Rectal smooth muscle tissue (tissue), 1 donor: Measurements from ENCODE around the gene PIK3CB.
"Not testable (repeated sequence)": the region's sequence is repeated elsewhere in the genome, so short reads cannot be mapped to it uniquely, and the experiment has no call there.

Experiments
- H3K27ac ChIP-seq: one replicate; pipeline ENCODE4 v1.7.0; 2013; ENCODE audit warnings: low read depth, low read length, inconsistent platforms
- H3K27me3 ChIP-seq: one replicate; pipeline ENCODE4 v1.7.0; 2013; ENCODE audit warnings: low read length; ENCODE audit not compliant: control insufficient read depth, insufficient read depth
- H3K36me3 ChIP-seq: one replicate; pipeline ENCODE4 v1.7.0; 2013; ENCODE audit warnings: low read length; ENCODE audit not compliant: control insufficient read depth, insufficient read depth
- H3K4me1 ChIP-seq: one replicate; pipeline ENCODE4 v1.7.0; 2013; ENCODE audit warnings: low read length; ENCODE audit not compliant: control insufficient read depth, insufficient read depth
- H3K4me3 ChIP-seq: one replicate; pipeline ENCODE4 v1.7.0; 2013; ENCODE audit warnings: low read length
- H3K9ac ChIP-seq: one replicate; pipeline ENCODE4 v1.7.0; 2013; ENCODE audit warnings: low read length

Gene PIK3CB

GRCh38 chr3:138845181-138845601 lies 10.5 kb upstream of the PIK3CB start:
- H3K36me3 ChIP-seq, result no peaks in the 10 kb centered on the region
- H3K4me3 ChIP-seq, result no peak overlapping the region
- H3K27ac ChIP-seq, result no peak overlapping the region
- H3K9ac ChIP-seq, result no peak overlapping the region
- no peaks in the 10 kb centered on the region for H3K4me1 ChIP-seq
- no peaks in the 10 kb centered on the region for H3K27me3 ChIP-seq

DNA sequence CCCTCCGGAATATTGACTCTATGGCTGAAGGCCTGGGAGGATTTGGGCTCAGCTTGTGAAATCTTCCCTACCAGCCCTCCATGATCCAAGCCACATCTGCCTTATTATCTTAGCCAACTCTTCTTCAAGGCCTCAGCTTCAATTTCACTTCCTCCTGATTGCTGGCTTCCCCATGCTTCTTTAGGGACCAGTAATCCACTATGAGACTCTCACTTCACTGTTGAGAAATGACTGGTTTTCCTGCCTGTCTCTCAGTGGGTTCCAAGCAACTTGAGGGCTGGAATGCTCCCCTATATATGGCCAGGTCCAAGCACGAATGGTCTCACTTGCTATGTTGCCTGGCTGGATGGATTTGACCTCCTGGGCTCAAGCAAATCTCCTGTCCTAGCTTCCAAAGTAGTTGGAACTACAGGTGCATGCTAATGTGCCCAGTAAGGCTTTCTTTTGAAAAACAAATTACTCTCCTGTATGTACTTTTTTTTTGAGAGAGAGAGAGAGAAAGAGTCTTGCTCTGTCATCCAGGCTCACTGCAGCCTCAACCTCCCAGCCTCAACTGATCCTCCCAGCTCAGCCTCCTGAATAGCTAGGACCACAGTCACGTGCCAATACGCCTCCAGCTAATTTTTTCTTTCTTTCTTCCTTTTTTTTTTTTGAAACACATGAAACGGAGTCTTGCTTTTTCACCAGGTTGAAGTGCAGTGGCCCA lies 7.9 kb upstream of the PIK3CB start:
- Histone ChIP-seq H3K27ac (no peak overlapping the region), H3K4me1 (no peaks in the 10 kb centered on the region), H3K27me3 (no peaks in the 10 kb centered on the region), H3K9ac (no peak overlapping the region), H3K4me3 (no peak overlapping the region), H3K36me3 (no peaks in the 10 kb centered on the region)

GRCh38 chr3:138838385-138838784 lies 3.7 kb upstream of the PIK3CB start:
- H3K9ac ChIP-seq, H3K36me3 ChIP-seq, H3K27ac ChIP-seq, H3K27me3 ChIP-seq, H3K4me3 ChIP-seq: not testable (repeated sequence)
- H3K4me1 ChIP-seq, result peaks cover 11% of the 10 kb centered on the region

DNA sequence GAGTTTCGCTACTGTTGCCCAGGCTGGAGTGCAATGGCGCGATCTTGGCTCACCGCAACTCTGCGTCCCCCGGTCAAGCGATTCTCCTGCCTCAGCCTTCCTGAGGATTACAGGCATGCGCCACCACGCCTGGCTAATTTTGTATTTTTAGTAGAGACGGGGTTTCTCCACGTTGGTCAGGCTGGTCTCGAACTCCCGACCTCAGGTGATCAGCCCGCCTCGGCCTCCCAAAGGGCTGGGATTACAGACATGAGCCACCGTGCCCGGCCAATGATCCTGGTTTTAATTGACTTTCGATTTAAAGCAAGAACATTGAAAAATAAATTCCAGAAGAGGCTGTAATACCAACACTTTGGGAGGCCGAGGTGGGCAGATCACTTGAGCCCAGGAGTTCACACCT lies 1.1 kb upstream of the PIK3CB start:
- H3K36me3 ChIP-seq, H3K9ac ChIP-seq, H3K27me3 ChIP-seq, H3K4me3 ChIP-seq, H3K27ac ChIP-seq: not testable (repeated sequence)
- H3K4me1 ChIP-seq, result peaks cover 11% of the 10 kb centered on the region

GRCh38 chr3:138835397-138835757 lies 649 bp upstream of the PIK3CB start:
- Histone ChIP-seq H3K36me3 (no peaks in the 10 kb centered on the region), H3K27ac (peak overlapping the region; percentile 92), H3K27me3 (no peaks in the 10 kb centered on the region), H3K4me1 (peaks cover 11% of the 10 kb centered on the region), H3K9ac (peak overlapping the region; percentile 91), H3K4me3 (peak overlapping the region; percentile 93)

- Histone ChIP-seq H3K36me3 (no peaks in the 10 kb centered on the region), H3K4me1 (peaks cover 11% of the 10 kb centered on the region), H3K4me3 (peak overlapping the region; percentile 93), H3K9ac (peak overlapping the region; percentile 62), H3K27ac (peak overlapping the region; percentile 85), H3K27me3 (no peaks in the 10 kb centered on the region)
These were observed 681 bp downstream of the PIK3CB start for GRCh38 chr3:138833899-138834595.

GRCh38 chr3:138832473-138833057 lies 2.2 kb downstream of the PIK3CB start:
- H3K27me3 ChIP-seq, H3K9ac ChIP-seq, H3K36me3 ChIP-seq, H3K27ac ChIP-seq, H3K4me3 ChIP-seq: not testable (repeated sequence)
- peaks cover 11% of the 10 kb centered on the region for H3K4me1 ChIP-seq

- Histone ChIP-seq H3K4me3 (no peak overlapping the region), H3K27ac (no peak overlapping the region), H3K27me3 (no peaks in the 10 kb centered on the region), H3K9ac (no peak overlapping the region), H3K4me1 (peaks cover 6% of the 10 kb centered on the region), H3K36me3 (no peaks in the 10 kb centered on the region)
These were observed 4.7 kb downstream of the PIK3CB start for GRCh38 chr3:138829886-138830510.

GRCh38 chr3:138829097-138829496 lies 5.6 kb downstream of the PIK3CB start:
- H3K36me3 ChIP-seq, result no peaks in the 10 kb centered on the region
- H3K27ac ChIP-seq, result no peak overlapping the region
- H3K4me1 ChIP-seq, result peaks cover 6% of the 10 kb centered on the region
- H3K4me3 ChIP-seq, result no peak overlapping the region
- no peak overlapping the region for H3K9ac ChIP-seq
- H3K27me3 ChIP-seq, result no peaks in the 10 kb centered on the region

DNA sequence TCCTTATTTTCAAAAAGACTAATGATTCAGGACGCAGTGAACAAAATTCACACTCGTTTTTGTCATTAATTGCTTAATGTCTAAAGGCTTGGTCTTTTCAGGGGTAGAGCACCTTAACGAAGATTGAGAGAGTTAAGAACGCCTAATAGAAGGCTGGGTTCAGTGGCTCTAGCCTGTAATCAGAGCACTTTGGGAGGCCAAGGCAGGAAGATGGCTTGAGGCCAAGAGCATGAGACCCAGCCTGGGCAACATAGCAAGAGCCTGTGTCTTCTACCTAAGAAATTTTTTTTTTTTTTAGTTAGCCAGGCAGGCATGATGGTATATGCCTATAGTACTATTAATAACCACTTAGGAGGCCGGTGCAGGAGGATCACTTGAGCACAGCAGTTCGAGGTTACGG lies 7.5 kb downstream of the PIK3CB start:
- Histone ChIP-seq H3K27me3 (no peaks in the 10 kb centered on the region), H3K36me3 (no peaks in the 10 kb centered on the region), H3K4me1 (no peaks in the 10 kb centered on the region), H3K9ac (no peak overlapping the region), H3K4me3 (no peak overlapping the region), H3K27ac (no peak overlapping the region)

- H3K4me1 ChIP-seq, result no peaks in the 10 kb centered on the region
- no peak overlapping the region for H3K9ac ChIP-seq
- no peaks in the 10 kb centered on the region for H3K27me3 ChIP-seq
- no peaks in the 10 kb centered on the region for H3K36me3 ChIP-seq
- no peak overlapping the region for H3K27ac ChIP-seq
- no peak overlapping the region for H3K4me3 ChIP-seq
These were observed 9.4 kb downstream of the PIK3CB start for GRCh38 chr3:138825336-138825735.

GRCh38 chr3:138824114-138824506 lies 10.6 kb downstream of the PIK3CB start:
- no peak overlapping the region for H3K4me3 ChIP-seq
- no peaks in the 10 kb centered on the region for H3K27me3 ChIP-seq
- H3K4me1 ChIP-seq, result no peaks in the 10 kb centered on the region
- no peaks in the 10 kb centered on the region for H3K36me3 ChIP-seq
- no peak overlapping the region for H3K9ac ChIP-seq
- H3K27ac ChIP-seq, result no peak overlapping the region
